T-helper 1 cell treated with Interleukin-12 subunit alpha and Interleukin-12 subunit beta and Interleukin-4 antibody, amounts not matched to agents 30 ng/mL and 1 ng/mL, for 36 hours (primary cell): ENCODE results near the gene MBLAC1. TPM values are rescaled to one million over a fixed set of nuclear protein-coding genes. Genes with fewer than 3 reads are reported as not detected.

Experiments
- intact Hi-C: fragments of 100-400 bp; cut with micrococcal nuclease; formaldehyde crosslinking; loops from one replicate; pipeline ENCODE4 v1.15.1; 2024
- total RNA-seq: library from RNA; stranded (reverse); gene quantifications from 2 replicates; pipeline ENCODE4 v1.2.3, GENCODE V29; 2022

Gene MBLAC1
- total RNA-seq, 1 donor from 2014 or later: 5.0 TPM

GRCh38 chr7:100148559-100149328 is 22.0 kb downstream of the MBLAC1 start, which contains the start of gene LAMTOR4:
Gene LAMTOR4, plus strand, starts transcription at chr7:100148918. Its CDS starts 55 bp downstream, at chr7:100148973.
- intact Hi-C loops: loop anchor here (1.0 to 5.0 kb wide), 10 partner anchors 10 to 280 kb away; partner anchors contain the start of genes AP4M1, CNPY4, GPC2 and MBLAC1

- intact Hi-C loops: no loop called here
These were observed 25.6 kb downstream of the MBLAC1 start for GRCh38 chr7:100152404-100152803.

- intact Hi-C loops: no loop called here
These were observed 26.3 kb downstream of the MBLAC1 start for GRCh38 chr7:100152937-100153666.

GRCh38 chr7:100153708-100154535 is 27.2 kb downstream of the MBLAC1 start:
- intact Hi-C loops: no loop called here

- intact Hi-C loops: no loop called here
These were observed 28.1 kb downstream of the MBLAC1 start for GRCh38 chr7:100154651-100155491.

- intact Hi-C loops: no loop called here
These were observed 29.0 kb downstream of the MBLAC1 start for GRCh38 chr7:100155553-100156317.

- intact Hi-C loops: no loop called here
These were observed 29.7 kb downstream of the MBLAC1 start for GRCh38 chr7:100156331-100157068.

GRCh38 chr7:100157069-100157333 is 30.2 kb downstream of the MBLAC1 start:
- intact Hi-C loops: no loop called here

GRCh38 chr7:100157334-100158228 is 30.8 kb downstream of the MBLAC1 start:
- intact Hi-C loops: loop anchor here (1.0 to 2.0 kb wide), 5 partner anchors 9 to 63 kb away; partner anchors contain the start of genes GPC2, LAMTOR4 and STAG3

GRCh38 chr7:100158229-100159098 is 31.7 kb downstream of the MBLAC1 start, which contains the start of gene TRAPPC14:
Gene TRAPPC14, minus strand, starts transcription at chr7:100158723. Its CDS starts 224 bp downstream, at chr7:100158499.
- intact Hi-C loops: loop anchor here (1.0 to 2.0 kb wide), 5 partner anchors 8 to 62 kb away; partner anchors contain the start of genes GPC2, LAMTOR4 and STAG3

- intact Hi-C loops: loop anchor here (2.0 kb wide), 2 partner anchors 50 to 62 kb away; no protein-coding TSS in a partner anchor
These were observed 32.4 kb downstream of the MBLAC1 start for GRCh38 chr7:100159099-100159623.

- intact Hi-C loops: no loop called here
These were observed 33.3 kb downstream of the MBLAC1 start for GRCh38 chr7:100160067-100160466.

- intact Hi-C loops: no loop called here
These were observed 36.3 kb downstream of the MBLAC1 start for GRCh38 chr7:100163006-100163531.

GRCh38 chr7:100163871-100164270 is 37.1 kb downstream of the MBLAC1 start:
- intact Hi-C loops: no loop called here

- intact Hi-C loops: loop anchor here (1.0 kb wide), 1 partner anchor 8 kb away; the partner anchor contains the start of gene TRAPPC14
These were observed 39.7 kb downstream of the MBLAC1 start for GRCh38 chr7:100166317-100166940.
